Ectodermal cell (in vitro differentiated cells): ENCODE results near the gene CDC14B.

Source experiments
- H3K27ac ChIP-seq: 2 replicates; pipeline ENCODE4 v1.7.0; 2013; ENCODE audit warnings: mild to moderate bottlenecking, low read depth, low read length; ENCODE audit not compliant: insufficient read depth, poor library complexity, severe bottlenecking
- H3K27me3 ChIP-seq: 2 replicates; pipeline ENCODE4 v1.7.0; 2013; ENCODE audit warnings: mild to moderate bottlenecking, low read length; ENCODE audit not compliant: insufficient read depth, control insufficient read depth, poor library complexity, severe bottlenecking
- H3K36me3 ChIP-seq: one replicate; pipeline ENCODE4 v1.7.0; 2013; ENCODE audit warnings: low read length; ENCODE audit not compliant: control insufficient read depth, insufficient read depth
- H3K4me1 ChIP-seq: one replicate; pipeline ENCODE4 v1.7.0; 2013; ENCODE audit warnings: low read length; ENCODE audit not compliant: control insufficient read depth, insufficient read depth
- H3K4me3 ChIP-seq: 2 replicates; pipeline ENCODE4 v1.7.0; 2013; ENCODE audit warnings: low read depth, low read length, control low read depth; ENCODE audit not compliant: insufficient read depth
- H3K9me3 ChIP-seq: 2 replicates; pipeline ENCODE4 v1.7.0; 2013; ENCODE audit warnings: mild to moderate bottlenecking, low read length, moderate library complexity; ENCODE audit not compliant: control insufficient read depth
- WGBS, 2 experiments: methylation state at CpG; one replicate each; pipeline ENCODE4 v1.1.7; 2013; ENCODE audit warnings: missing lambda C conversion rate in 2 of 2; 5-methylcytosine and 5-hydroxymethylcytosine counted together

Gene CDC14B

GRCh38 chr9:96612966-96613589 is 6.6 kb downstream of the CDC14B start:
- 50% methylated on average over 1 of the region's 1 CpG; no CpG with 5 or more reads in 1 of the 2 experiments for WGBS, 2 experiments
- Histone ChIP-seq H3K9me3 (no peaks in the 10 kb centered on the region), H3K4me3 (no peak overlapping the region), H3K4me1 (peaks cover 19% of the 10 kb centered on the region), H3K27me3 (peaks cover 16% of the 10 kb centered on the region), H3K36me3 (no peaks in the 10 kb centered on the region), H3K27ac (no peak overlapping the region)

GRCh38 chr9:96612105-96612965 is 7.3 kb downstream of the CDC14B start:
- Histone ChIP-seq H3K27me3 (peaks cover 9% of the 10 kb centered on the region), H3K36me3 (no peaks in the 10 kb centered on the region), H3K4me3 (no peak overlapping the region), H3K27ac (peak overlapping the region; percentile 57), H3K4me1 (peaks cover 12% of the 10 kb centered on the region), H3K9me3 (no peaks in the 10 kb centered on the region)
- 47 to 54% methylated on average over 12 of the region's 12 CpGs for WGBS, 2 experiments

GRCh38 chr9:96611302-96611701 is 8.3 kb downstream of the CDC14B start:
- Histone ChIP-seq H3K4me1 (peaks cover 12% of the 10 kb centered on the region), H3K9me3 (no peaks in the 10 kb centered on the region), H3K27me3 (no peaks in the 10 kb centered on the region), H3K27ac (no peak overlapping the region), H3K36me3 (no peaks in the 10 kb centered on the region), H3K4me3 (no peak overlapping the region)
- 83 to 98% methylated on average over 2 to 3 of the region's 3 CpGs for WGBS, 2 experiments

- no peaks in the 10 kb centered on the region for H3K27me3 ChIP-seq
- no peaks in the 10 kb centered on the region for H3K36me3 ChIP-seq
- peaks cover 12% of the 10 kb centered on the region for H3K4me1 ChIP-seq
- H3K9me3 ChIP-seq, result no peaks in the 10 kb centered on the region
- no peak overlapping the region for H3K27ac ChIP-seq
- H3K4me3 ChIP-seq, result no peak overlapping the region
These were observed 9.9 kb downstream of the CDC14B start for GRCh38 chr9:96609732-96610131.

- Histone ChIP-seq H3K4me3 (no peak overlapping the region), H3K27me3 (no peaks in the 10 kb centered on the region), H3K27ac (no peak overlapping the region), H3K9me3 (no peaks in the 10 kb centered on the region), H3K4me1 (peaks cover 12% of the 10 kb centered on the region), H3K36me3 (no peaks in the 10 kb centered on the region)
- 89 to 93% methylated on average over 3 of the region's 3 CpGs for WGBS, 2 experiments
These were observed 11.7 kb downstream of the CDC14B start for GRCh38 chr9:96607971-96608370.

- no peaks in the 10 kb centered on the region for H3K4me1 ChIP-seq
- WGBS, 2 experiments, result 83 to 85% methylated on average over 3 of the region's 3 CpGs
- H3K9me3 ChIP-seq, result no peaks in the 10 kb centered on the region
- H3K27ac ChIP-seq, result peak overlapping the region; percentile 16
- no peaks in the 10 kb centered on the region for H3K27me3 ChIP-seq
- H3K36me3 ChIP-seq, result no peaks in the 10 kb centered on the region
- no peak overlapping the region for H3K4me3 ChIP-seq
These were observed 14.3 kb downstream of the CDC14B start for GRCh38 chr9:96605328-96605727.

- 92 to 93% methylated on average over 3 of the region's 3 CpGs for WGBS, 2 experiments
- no peaks in the 10 kb centered on the region for H3K4me1 ChIP-seq
- no peaks in the 10 kb centered on the region for H3K27me3 ChIP-seq
- H3K36me3 ChIP-seq, result no peaks in the 10 kb centered on the region
- H3K9me3 ChIP-seq, result no peaks in the 10 kb centered on the region
- H3K27ac ChIP-seq, result no peak overlapping the region
- H3K4me3 ChIP-seq, result no peak overlapping the region
These were observed 15.7 kb downstream of the CDC14B start for GRCh38 chr9:96604004-96604319.

- no peaks in the 10 kb centered on the region for H3K27me3 ChIP-seq
- H3K4me1 ChIP-seq, result no peaks in the 10 kb centered on the region
- H3K36me3 ChIP-seq, result no peaks in the 10 kb centered on the region
- H3K9me3 ChIP-seq, result no peaks in the 10 kb centered on the region
- no peak overlapping the region for H3K4me3 ChIP-seq
- no peak overlapping the region for H3K27ac ChIP-seq
- 92 to 97% methylated on average over 8 of the region's 8 CpGs for WGBS, 2 experiments
These were observed 16.2 kb downstream of the CDC14B start for GRCh38 chr9:96603305-96604003.

- Histone ChIP-seq H3K9me3 (no peaks in the 10 kb centered on the region), H3K4me3 (no peak overlapping the region), H3K36me3 (no peaks in the 10 kb centered on the region), H3K4me1 (no peaks in the 10 kb centered on the region), H3K27ac (no peak overlapping the region), H3K27me3 (no peaks in the 10 kb centered on the region)
- 98 to 100% methylated on average over 5 of the region's 5 CpGs for WGBS, 2 experiments
These were observed 20.3 kb downstream of the CDC14B start for GRCh38 chr9:96599298-96599697.

GRCh38 chr9:96596601-96597111 is 23.0 kb downstream of the CDC14B start:
- H3K9me3 ChIP-seq, result no peaks in the 10 kb centered on the region
- H3K4me3 ChIP-seq, result no peak overlapping the region
- no peaks in the 10 kb centered on the region for H3K36me3 ChIP-seq
- 87 to 97% methylated on average over 3 to 5 of the region's 5 CpGs for WGBS, 2 experiments
- no peaks in the 10 kb centered on the region for H3K4me1 ChIP-seq
- no peaks in the 10 kb centered on the region for H3K27me3 ChIP-seq
- no peak overlapping the region for H3K27ac ChIP-seq
